ENCODE data around the gene YWHAG. TPM values are rescaled to one million over a fixed set of nuclear protein-coding genes. Genes with fewer than 3 reads are reported as not detected.

The YWHAG gene
- total and polyA plus RNA-seq, 9 of the 15 experiments (the other 6 are each of a cell fraction or from before 2014, with no cell fraction given): 30.4 to 246 (median 94.5) TPM

GRCh38 chr7:76302347-76303201, 56.2 kb downstream of the YWHAG start, which contains the start of gene HSPB1 (continued):
- no peak for TF ChIP-seq RNF219 (CRISPR knock-in tag; IDR thresholded peaks at IDR 0.05)
- no peak; the same call in 1 of the 2 replicates for TF ChIP-seq ZBED1 (IDR thresholded peaks at IDR 0.05)
- TF ChIP-seq GMEB1 (CRISPR knock-in tag; IDR thresholded peaks at IDR 0.05): no peak; the same call in 1 of the 2 replicates
- 0 out of 2 replicates have a peak, but pooled peaks have one; percentile 15 for TF ChIP-seq RREB1 (CRISPR knock-in tag; IDR thresholded peaks at IDR 0.05)
- TF ChIP-seq PBX2 (CRISPR knock-in tag; IDR thresholded peaks at IDR 0.05; ENCODE audit: low read depth): no peak
- no peak for TF ChIP-seq PBX2 (tag; conservative IDR thresholded peaks at IDR 0.05; ENCODE audit: low read depth)
- no peak for TF ChIP-seq CHCHD3 (CRISPR knock-in tag; IDR thresholded peaks at IDR 0.05)
- no peak for TF ChIP-seq IRF2 (CRISPR knock-in tag; IDR thresholded peaks at IDR 0.05)
- TF ChIP-seq FOSL1 (tag; conservative IDR thresholded peaks at IDR 0.05): 0 out of 2 replicates have a peak, but pooled peaks have one; percentile 8
- TF ChIP-seq POLR3A (IDR thresholded peaks at IDR 0.05; ENCODE audit: borderline replicate concordance, extremely low read depth, insufficient read depth, insufficient read length): no peak
- TF ChIP-seq ZNF282 (CRISPR knock-in tag; IDR thresholded peaks at IDR 0.05): no peak
- TF ChIP-seq PTRF (tag; IDR thresholded peaks at IDR 0.05): no peak
- TF ChIP-seq NR3C1 (CRISPR knock-in tag; IDR thresholded peaks at IDR 0.05): peak; percentile 74; the same call in 1 of the 2 replicates
